Right lobe of liver (tissue), 6 donors: ENCODE measurements around the gene RIPOR2. TPM values are rescaled to one million over a fixed set of nuclear protein-coding genes. Genes with fewer than 3 reads are reported as not detected.

ENCODE experiments used
- ATAC-seq, 4 donors: fragments of 200-7000 bp; cut with Tn5 transposase; one replicate each; pipeline ENCODE4 v1.9.1; 2020; ENCODE audit warnings: mild to moderate bottlenecking in 4 of 4, moderate library complexity in 4 of 4
- DNase-seq, 3 donors: peaks; one replicate each; pipeline ENCODE4 v3.0.0-alpha.2; 2020
- H3K27ac ChIP-seq, 3 donors: fragments of 200-600 bp; one replicate each; pipeline ENCODE4 v1.8.0; 2022
- H3K27me3 ChIP-seq, 2 donors: fragments of 200-600 bp; one replicate each; pipeline ENCODE4 v1.8.0; 2022
- H3K36me3 ChIP-seq, 4 donors: fragments of 200-600 bp; sonication (generic) in 1 of 4; one replicate each; pipeline versions ENCODE4 v1.5.1 to v1.8.0; 2017 to 2022; ENCODE audit warnings: control low read depth in 1 of 4
- H3K4me1 ChIP-seq, 4 donors: fragments of 200-600 bp; sonication (generic) in 1 of 4; one replicate each; pipeline versions ENCODE4 v1.5.1 to v1.8.0; 2017 to 2022; ENCODE audit warnings: control low read depth in 1 of 4
- H3K4me3 ChIP-seq, 3 donors: fragments of 200-600 bp; one replicate each; pipeline ENCODE4 v1.8.0; 2022
- H3K9me3 ChIP-seq, 4 donors: fragments of 200-600 bp; sonication (generic) in 1 of 4; one replicate each; pipeline versions ENCODE4 v1.5.1 to v1.8.0; 2017 to 2022; ENCODE audit warnings: control low read depth in 1 of 4
- POLR2A ChIP-seq: fragments of 450-650 bp; IDR thresholded peaks from one replicate; pipeline ENCODE4 v1.6.1; 2017; ENCODE audit warnings: antibody characterized with exemption, mild to moderate bottlenecking
- WGBS: methylation state at CpG from one replicate; pipeline ENCODE4 v1.1.6; 2018; ENCODE audit warnings: low coverage, low lambda C conversion rate; ENCODE audit not compliant: insufficient coverage; ENCODE audit errors: missing lambda C conversion rate; 5-methylcytosine and 5-hydroxymethylcytosine counted together
- intact Hi-C, 2 donors: fragments of 100-400 bp; cut with DNase I; formaldehyde crosslinking; loops; one replicate each; pipeline versions ENCODE4 v1.11.2 to v1.14.1; 2022
- total RNA-seq, 6 experiments: library from RNA; depleted of rRNA in 2 of 6; stranded (reverse); fragments of >200 nt in 2 of 6; fragmentation: NEBNext Ultra II Directional in 3 of 6; extraction: Animal tissue kit (Norgen Biotek cat#: 25700) in 3 of 6; gene quantifications; one replicate each; pipeline versions ENCODE4 v1.1.0 to v1.2.4, GENCODE V29; 2016 to 2023
- TF ChIP-seq, protein P1 (sequence below), 4 donors: fragments of 200-600 bp in 3 of 4; fragments of 450-650 bp in 1 of 4; IDR thresholded peaks; one replicate each; pipeline versions ENCODE4 v1.5.1 to v1.8.0; 2016 to 2022; ENCODE audit warnings: antibody characterized with exemption in 4 of 4, mild to moderate bottlenecking in 2 of 4
- donor health status: DM: no; HTN: yes; CAD: no.
- donor health status: DM: no; HTN: no; CAD: no.
- donor health status: DM: no; HTN: no; CAD: no.
- donor health status: DM: no; HTN: yes; CAD: no.
- donor health status: DM: no; HTN: yes; CAD: no.

RIPOR2 gene
- total RNA-seq, 6 experiments from 2014 or later, result 1.8 to 4.6 (median 3.5) TPM

- intact Hi-C loops, result no loop called here
- Histone ChIP-seq H3K27ac (no peak overlapping the region), H3K36me3 (peaks cover 0 to 8% (median under 1%) of the 10 kb centered on the region in 4 donors), H3K4me3 (no peak overlapping the region), H3K4me1 (no peaks in the 10 kb centered on the region), H3K9me3 (no peaks in the 10 kb centered on the region), H3K27me3 (no peaks in the 10 kb centered on the region)
- DNase-seq (no peak), ATAC-seq (no peak)
- TF ChIP-seq, protein P1, sequence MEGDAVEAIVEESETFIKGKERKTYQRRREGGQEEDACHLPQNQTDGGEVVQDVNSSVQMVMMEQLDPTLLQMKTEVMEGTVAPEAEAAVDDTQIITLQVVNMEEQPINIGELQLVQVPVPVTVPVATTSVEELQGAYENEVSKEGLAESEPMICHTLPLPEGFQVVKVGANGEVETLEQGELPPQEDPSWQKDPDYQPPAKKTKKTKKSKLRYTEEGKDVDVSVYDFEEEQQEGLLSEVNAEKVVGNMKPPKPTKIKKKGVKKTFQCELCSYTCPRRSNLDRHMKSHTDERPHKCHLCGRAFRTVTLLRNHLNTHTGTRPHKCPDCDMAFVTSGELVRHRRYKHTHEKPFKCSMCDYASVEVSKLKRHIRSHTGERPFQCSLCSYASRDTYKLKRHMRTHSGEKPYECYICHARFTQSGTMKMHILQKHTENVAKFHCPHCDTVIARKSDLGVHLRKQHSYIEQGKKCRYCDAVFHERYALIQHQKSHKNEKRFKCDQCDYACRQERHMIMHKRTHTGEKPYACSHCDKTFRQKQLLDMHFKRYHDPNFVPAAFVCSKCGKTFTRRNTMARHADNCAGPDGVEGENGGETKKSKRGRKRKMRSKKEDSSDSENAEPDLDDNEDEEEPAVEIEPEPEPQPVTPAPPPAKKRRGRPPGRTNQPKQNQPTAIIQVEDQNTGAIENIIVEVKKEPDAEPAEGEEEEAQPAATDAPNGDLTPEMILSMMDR (IDR thresholded peaks at IDR 0.05), result no peak
- 76% methylated on average over 7 of the region's 8 CpGs for WGBS
Measured at GRCh38 chr6:24827970-24828369, 107.8 kb downstream of the RIPOR2 start.

DNA sequence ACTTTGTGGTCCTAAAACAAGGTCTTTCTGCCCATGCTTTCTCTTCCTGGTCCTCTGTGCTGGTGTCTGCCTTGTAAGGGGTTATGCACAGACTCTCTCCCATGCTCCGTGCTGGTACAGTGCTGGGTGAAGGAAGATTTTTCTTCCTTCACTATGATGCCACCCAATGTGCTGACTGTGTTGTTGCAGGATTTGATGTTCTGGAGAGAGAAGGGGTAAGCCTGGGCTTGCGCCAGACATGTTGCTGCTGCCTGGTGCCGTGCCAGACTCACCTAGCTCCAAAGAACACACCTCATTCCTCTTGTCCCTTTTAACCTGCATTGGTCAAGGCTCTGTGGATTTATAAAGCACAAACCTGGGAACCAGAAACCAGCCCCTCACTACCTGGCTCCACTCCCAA, 108.6 kb downstream of the RIPOR2 start:
- DNase-seq (no peak), ATAC-seq (peak in 1 of 4 donors; percentile 46)
- no peak overlapping the region for H3K27ac ChIP-seq
- H3K4me1 ChIP-seq, result no peaks in the 10 kb centered on the region
- H3K27me3 ChIP-seq, result no peaks in the 10 kb centered on the region
- TF ChIP-seq, protein P1 (IDR thresholded peaks at IDR 0.05), result no peak
- no peak for TF ChIP-seq POLR2A
- H3K4me3 ChIP-seq, result no peak overlapping the region
- H3K36me3 ChIP-seq, result peaks cover 0 to 8% (median under 1%) of the 10 kb centered on the region in 4 donors
- 76% methylated on average over 3 of the region's 3 CpGs for WGBS
- no peaks in the 10 kb centered on the region for H3K9me3 ChIP-seq
- intact Hi-C loops, result no loop called here

- Histone ChIP-seq H3K27me3 (no peaks in the 10 kb centered on the region), H3K4me3 (no peak overlapping the region), H3K4me1 (no peaks in the 10 kb centered on the region), H3K9me3 (no peaks in the 10 kb centered on the region), H3K36me3 (peaks cover 0 to 8% (median under 1%) of the 10 kb centered on the region in 4 donors), H3K27ac (no peak overlapping the region)
- no peak for TF ChIP-seq POLR2A
- TF ChIP-seq, protein P1 (IDR thresholded peaks at IDR 0.05), result no peak
- 50% methylated on average over 2 of the region's 2 CpGs for WGBS
- DNase-seq (no peak), ATAC-seq (no peak)
- intact Hi-C loops, result no loop called here
Measured at GRCh38 chr6:24825130-24825630, 110.6 kb downstream of the RIPOR2 start.

GRCh38 chr6:24824142-24824938, 111.4 kb downstream of the RIPOR2 start:
- Histone ChIP-seq H3K36me3 (peaks cover 0 to 8% (median under 1%) of the 10 kb centered on the region in 4 donors), H3K27me3 (no peaks in the 10 kb centered on the region), H3K4me1 (no peaks in the 10 kb centered on the region), H3K4me3 (no peak overlapping the region), H3K27ac (no peak overlapping the region), H3K9me3 (no peaks in the 10 kb centered on the region)
- 63% methylated on average over 6 of the region's 6 CpGs for WGBS
- TF ChIP-seq POLR2A, result no peak
- TF ChIP-seq, protein P1 (IDR thresholded peaks at IDR 0.05), result no peak
- ATAC-seq (no peak), DNase-seq (no peak)
- intact Hi-C loops, result no loop called here
